Calu3 (cell line): ENCODE measurements around the gene MRPL22. TPM values are rescaled to one million over a fixed set of nuclear protein-coding genes. Genes with fewer than 3 reads are reported as not detected.

Source experiments
- BruUV-seq: library from RNA; stranded (reverse); fragments of 400-500 nt; replicated peaks from 2 replicates; lab custom pipeline; 2021; lab: Mats Ljungman, UMichigan
- CTCF ChIA-PET: fragments of 300-600 bp; sonication (Branson Sonifier 250); formaldehyde crosslinking; loops from one replicate; lab custom pipeline; 2022; ENCODE audit warnings: antibody characterized with exemption; lab: Charles Lee
- DNase-seq: peaks from one replicate; pipeline ENCODE4 v3.0.0; 2022
- H3K27ac Mint-ChIP-seq: one replicate; pipeline ENCODE4 v1.8.0; 2022; ENCODE audit warnings: mixed read lengths; ENCODE audit not compliant: unreplicated experiment
- H3K27me3 Mint-ChIP-seq: one replicate; pipeline ENCODE4 v1.8.0; 2022; ENCODE audit warnings: mixed read lengths; ENCODE audit not compliant: unreplicated experiment
- H3K36me3 Mint-ChIP-seq: one replicate; pipeline ENCODE4 v1.8.0; 2022; ENCODE audit warnings: mild to moderate bottlenecking, moderate library complexity, mixed read lengths; ENCODE audit not compliant: insufficient read depth, unreplicated experiment
- H3K4me1 Mint-ChIP-seq: one replicate; pipeline ENCODE4 v1.8.0; 2022; ENCODE audit warnings: mild to moderate bottlenecking, low read depth, mixed read lengths; ENCODE audit not compliant: unreplicated experiment
- H3K4me3 Mint-ChIP-seq: one replicate; pipeline ENCODE4 v1.8.0; 2022; ENCODE audit warnings: mild to moderate bottlenecking, low read depth, moderate library complexity, mixed read lengths; ENCODE audit not compliant: unreplicated experiment
- H3K9me3 Mint-ChIP-seq: one replicate; pipeline ENCODE4 v1.8.0; 2022; ENCODE audit warnings: low read depth, mixed read lengths; ENCODE audit not compliant: unreplicated experiment
- intact Hi-C: fragments of 100-400 bp; cut with micrococcal nuclease; formaldehyde crosslinking; loops from one replicate; pipeline ENCODE4 v1.10.0; 2022; ENCODE audit not compliant: unreplicated experiment
- total RNA-seq: library from RNA; stranded (reverse); gene quantifications from 2 replicates; pipeline ENCODE4 v1.2.3, GENCODE V29; 2022
- TF ChIP-seq, protein P1 (sequence below): fragments of 200-600 bp; IDR thresholded peaks from one replicate; pipeline ENCODE4 v1.8.0; 2022; ENCODE audit warnings: antibody characterized with exemption; ENCODE audit not compliant: unreplicated experiment

Gene MRPL22
- total RNA-seq, 1 experiment from 2014 or later: 80.6 TPM

DNA sequence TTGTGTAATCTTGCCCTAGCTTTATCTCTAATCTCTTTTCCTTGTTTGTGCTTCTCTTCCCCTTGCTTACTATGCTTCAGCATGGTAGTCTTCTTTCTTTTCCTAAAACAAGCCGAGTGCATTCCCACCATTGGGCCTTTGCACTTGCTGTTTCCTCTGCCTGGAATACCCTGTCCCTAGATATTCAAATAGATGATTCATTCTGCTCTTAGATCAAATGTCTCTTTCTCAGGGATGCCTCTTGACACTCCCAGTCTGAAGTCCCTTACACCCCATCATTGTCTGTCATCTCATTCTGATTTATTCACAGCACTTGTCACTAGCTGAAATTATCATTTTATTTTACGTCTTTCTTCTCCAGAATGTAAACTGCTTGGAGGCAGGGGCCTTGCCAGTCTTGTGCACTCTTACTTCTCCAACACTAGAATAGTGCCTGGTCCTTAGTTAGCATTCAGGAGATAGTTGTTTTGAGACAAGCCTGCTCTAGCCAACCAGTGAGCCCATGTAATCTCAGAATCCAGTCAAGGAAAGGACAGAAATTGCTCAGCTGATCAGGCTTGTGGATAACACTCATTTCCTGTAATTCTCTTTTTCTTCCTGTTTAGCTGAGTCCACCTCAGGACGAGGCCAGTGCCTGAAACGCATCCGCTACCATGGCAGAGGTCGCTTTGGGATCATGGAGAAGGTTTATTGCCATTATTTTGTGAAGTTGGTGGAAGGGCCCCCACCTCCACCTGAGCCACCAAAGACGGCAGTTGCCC is 25.4 kb downstream of the MRPL22 start:
- Mint-ChIP-seq H3K4me1 (no peaks in the 10 kb centered on the region), H3K27ac (no peak overlapping the region)
- DNase-seq: no peak

DNA sequence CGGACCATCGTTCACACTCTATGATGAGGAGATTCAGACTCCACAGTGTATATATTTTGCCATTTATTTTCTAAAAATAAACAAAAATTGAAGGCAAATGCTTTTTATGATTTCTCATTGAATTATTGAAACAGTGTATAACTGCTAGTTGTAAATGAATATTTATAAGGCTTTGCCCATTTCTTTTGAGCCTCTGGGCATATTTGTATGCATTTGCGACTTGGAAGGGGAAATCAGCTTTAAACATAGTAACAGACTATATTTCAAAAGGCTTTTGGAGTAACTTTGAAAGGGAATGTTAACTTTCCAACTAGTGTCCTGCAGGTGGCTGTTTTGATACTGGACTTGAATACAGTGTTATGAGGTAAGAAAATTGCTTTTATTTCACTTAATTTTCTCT is 26.0 kb downstream of the MRPL22 start:
- H3K27ac Mint-ChIP-seq: no peak overlapping the region

More for the DNA sequence above, 25.4 kb downstream of the MRPL22 start:
- Mint-ChIP-seq H3K27me3 (no peaks in the 10 kb centered on the region), H3K4me3 (no peak overlapping the region), H3K36me3 (no peaks in the 10 kb centered on the region), H3K9me3 (no peaks in the 10 kb centered on the region)
- CTCF ChIA-PET: interaction anchor here (1.1 kb wide), 1 partner anchor 15 kb away, joined by 3 read pairs; no protein-coding TSS in a partner anchor
- intact Hi-C loops: no loop called here
- TF ChIP-seq, protein P1, sequence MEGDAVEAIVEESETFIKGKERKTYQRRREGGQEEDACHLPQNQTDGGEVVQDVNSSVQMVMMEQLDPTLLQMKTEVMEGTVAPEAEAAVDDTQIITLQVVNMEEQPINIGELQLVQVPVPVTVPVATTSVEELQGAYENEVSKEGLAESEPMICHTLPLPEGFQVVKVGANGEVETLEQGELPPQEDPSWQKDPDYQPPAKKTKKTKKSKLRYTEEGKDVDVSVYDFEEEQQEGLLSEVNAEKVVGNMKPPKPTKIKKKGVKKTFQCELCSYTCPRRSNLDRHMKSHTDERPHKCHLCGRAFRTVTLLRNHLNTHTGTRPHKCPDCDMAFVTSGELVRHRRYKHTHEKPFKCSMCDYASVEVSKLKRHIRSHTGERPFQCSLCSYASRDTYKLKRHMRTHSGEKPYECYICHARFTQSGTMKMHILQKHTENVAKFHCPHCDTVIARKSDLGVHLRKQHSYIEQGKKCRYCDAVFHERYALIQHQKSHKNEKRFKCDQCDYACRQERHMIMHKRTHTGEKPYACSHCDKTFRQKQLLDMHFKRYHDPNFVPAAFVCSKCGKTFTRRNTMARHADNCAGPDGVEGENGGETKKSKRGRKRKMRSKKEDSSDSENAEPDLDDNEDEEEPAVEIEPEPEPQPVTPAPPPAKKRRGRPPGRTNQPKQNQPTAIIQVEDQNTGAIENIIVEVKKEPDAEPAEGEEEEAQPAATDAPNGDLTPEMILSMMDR: no peak
- BruUV-seq: no TSS peak

DNA sequence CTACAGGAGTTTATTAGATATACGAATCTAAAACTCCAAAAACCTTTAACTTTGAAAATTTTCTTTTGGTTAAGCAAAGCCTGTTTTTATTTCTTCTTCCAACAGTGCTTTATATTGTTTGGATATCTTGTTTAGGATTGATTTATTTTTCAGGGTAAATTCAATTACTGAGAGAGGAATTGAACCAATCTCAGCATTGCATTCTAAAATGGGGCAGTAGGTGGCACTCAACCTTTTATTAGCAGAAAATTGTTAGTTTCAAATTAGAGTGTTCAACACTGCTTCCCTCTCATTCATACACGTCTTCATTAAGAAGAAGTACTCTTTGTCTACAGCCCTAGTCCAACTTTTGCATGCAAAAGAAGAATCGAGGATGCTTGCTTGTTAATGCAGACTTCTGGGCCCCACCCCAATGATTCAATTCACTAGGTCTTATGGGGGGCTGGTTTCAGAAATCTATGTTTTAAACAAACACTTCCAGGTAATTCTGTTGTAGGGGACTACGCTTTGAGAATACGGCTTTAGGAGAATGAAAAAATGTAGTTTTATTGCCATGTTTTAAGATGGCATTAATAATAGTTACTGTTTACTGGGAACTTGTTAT is 26.6 kb downstream of the MRPL22 start:
- TF ChIP-seq, protein P1: peak; percentile 68
- Mint-ChIP-seq H3K36me3 (no peaks in the 10 kb centered on the region), H3K27me3 (no peaks in the 10 kb centered on the region), H3K27ac (no peak overlapping the region), H3K4me3 (no peak overlapping the region), H3K4me1 (no peaks in the 10 kb centered on the region), H3K9me3 (no peaks in the 10 kb centered on the region)
- intact Hi-C loops: loop anchor here (1.0 kb wide), 2 partner anchors 37 to 61 kb away; no protein-coding TSS in a partner anchor
- DNase-seq: peak; percentile 39
- no TSS peak for BruUV-seq
- CTCF ChIA-PET: interaction anchor here (0.6 to 1.7 kb wide), 2 partner anchors 37 to 369 kb away, joined by 3 to 6 read pairs; no protein-coding TSS in a partner anchor

More for the DNA sequence above, 26.0 kb downstream of the MRPL22 start:
- Mint-ChIP-seq H3K27me3 (no peaks in the 10 kb centered on the region), H3K4me1 (no peaks in the 10 kb centered on the region), H3K4me3 (no peak overlapping the region), H3K9me3 (no peaks in the 10 kb centered on the region), H3K36me3 (no peaks in the 10 kb centered on the region)
- DNase-seq: no peak
- no TSS peak for BruUV-seq
- CTCF ChIA-PET: no interaction called here
- intact Hi-C loops: loop anchor here (1.0 kb wide), 2 partner anchors 37 to 61 kb away; no protein-coding TSS in a partner anchor
- TF ChIP-seq, protein P1: no peak

DNA sequence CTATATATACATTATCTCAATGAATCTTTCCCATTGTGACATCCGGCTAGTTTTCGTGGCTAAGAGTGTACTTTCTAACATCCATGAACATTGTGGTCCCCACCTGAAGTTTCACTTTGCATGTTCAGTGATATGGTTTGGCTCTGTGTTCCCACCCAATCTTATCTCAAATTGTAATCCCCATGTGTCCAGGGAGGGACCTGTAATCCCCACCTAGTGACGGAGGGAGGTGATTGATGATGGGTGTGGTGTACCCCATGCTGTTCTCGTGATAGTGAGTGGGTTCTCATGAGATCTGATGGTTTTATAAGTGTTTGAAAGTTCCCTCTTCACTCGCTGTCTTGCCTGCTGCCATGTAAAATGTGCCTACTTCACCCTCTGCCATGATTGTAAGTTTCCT is 28.1 kb downstream of the MRPL22 start:
- no TSS peak for BruUV-seq
- CTCF ChIA-PET: interaction anchor here (1.7 kb wide), 1 partner anchor 35 kb away, joined by 6 read pairs; no protein-coding TSS in a partner anchor
- Mint-ChIP-seq H3K27ac (no peak overlapping the region), H3K4me1 (no peaks in the 10 kb centered on the region), H3K9me3 (no peaks in the 10 kb centered on the region), H3K4me3 (no peak overlapping the region), H3K27me3 (no peaks in the 10 kb centered on the region), H3K36me3 (no peaks in the 10 kb centered on the region)
- TF ChIP-seq, protein P1: no peak
- no peak for DNase-seq
- intact Hi-C loops: no loop called here
